ENCODE results near the gene KANK3.

The KANK3 gene

DNA sequence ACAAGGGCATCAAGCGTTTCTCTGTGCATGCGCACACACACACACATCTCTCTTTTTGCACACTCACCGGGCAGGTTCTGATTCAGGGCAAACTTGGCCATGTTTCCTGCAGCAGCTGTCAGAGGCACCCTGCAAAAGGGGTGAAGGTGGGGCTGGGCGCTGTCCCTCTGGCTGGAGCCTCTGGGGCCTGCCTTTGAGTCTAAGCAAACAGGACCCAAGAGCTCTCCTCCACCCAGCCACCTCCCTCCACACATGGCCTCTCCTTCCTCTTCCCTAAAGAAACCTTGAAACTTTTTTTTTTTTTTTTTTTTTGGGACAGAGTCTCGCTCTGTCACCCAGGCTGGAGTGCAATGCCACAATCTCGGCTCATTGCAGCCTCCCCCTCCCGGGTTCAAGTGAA is 5.3 kb downstream of the KANK3 start:
- no peak overlapping the region for H3K4me3 ChIP-seq (ENCODE audit: low read depth, low read length)
- no peak overlapping the region for H3K27ac ChIP-seq
- H2AFZ ChIP-seq: no peak overlapping the region
- H3K27me3 ChIP-seq (ENCODE audit: control insufficient read depth, insufficient read depth, low read length): no peaks in the 10 kb centered on the region
- no peaks in the 10 kb centered on the region for H3K79me2 ChIP-seq
- no peaks in the 10 kb centered on the region for H3K36me3 ChIP-seq (ENCODE audit: control insufficient read depth, insufficient read depth, low read length)
- TF ChIP-seq, protein P1, sequence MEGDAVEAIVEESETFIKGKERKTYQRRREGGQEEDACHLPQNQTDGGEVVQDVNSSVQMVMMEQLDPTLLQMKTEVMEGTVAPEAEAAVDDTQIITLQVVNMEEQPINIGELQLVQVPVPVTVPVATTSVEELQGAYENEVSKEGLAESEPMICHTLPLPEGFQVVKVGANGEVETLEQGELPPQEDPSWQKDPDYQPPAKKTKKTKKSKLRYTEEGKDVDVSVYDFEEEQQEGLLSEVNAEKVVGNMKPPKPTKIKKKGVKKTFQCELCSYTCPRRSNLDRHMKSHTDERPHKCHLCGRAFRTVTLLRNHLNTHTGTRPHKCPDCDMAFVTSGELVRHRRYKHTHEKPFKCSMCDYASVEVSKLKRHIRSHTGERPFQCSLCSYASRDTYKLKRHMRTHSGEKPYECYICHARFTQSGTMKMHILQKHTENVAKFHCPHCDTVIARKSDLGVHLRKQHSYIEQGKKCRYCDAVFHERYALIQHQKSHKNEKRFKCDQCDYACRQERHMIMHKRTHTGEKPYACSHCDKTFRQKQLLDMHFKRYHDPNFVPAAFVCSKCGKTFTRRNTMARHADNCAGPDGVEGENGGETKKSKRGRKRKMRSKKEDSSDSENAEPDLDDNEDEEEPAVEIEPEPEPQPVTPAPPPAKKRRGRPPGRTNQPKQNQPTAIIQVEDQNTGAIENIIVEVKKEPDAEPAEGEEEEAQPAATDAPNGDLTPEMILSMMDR (IDR thresholded peaks at IDR 0.05): no peak
- no peak overlapping the region for H3K4me2 ChIP-seq (ENCODE audit: low read length)
- no peaks in the 10 kb centered on the region for H3K9me3 ChIP-seq (ENCODE audit: control insufficient read depth, low read length)
- H3K4me1 ChIP-seq: no peaks in the 10 kb centered on the region
- no peak overlapping the region for H3K9ac ChIP-seq

DNA sequence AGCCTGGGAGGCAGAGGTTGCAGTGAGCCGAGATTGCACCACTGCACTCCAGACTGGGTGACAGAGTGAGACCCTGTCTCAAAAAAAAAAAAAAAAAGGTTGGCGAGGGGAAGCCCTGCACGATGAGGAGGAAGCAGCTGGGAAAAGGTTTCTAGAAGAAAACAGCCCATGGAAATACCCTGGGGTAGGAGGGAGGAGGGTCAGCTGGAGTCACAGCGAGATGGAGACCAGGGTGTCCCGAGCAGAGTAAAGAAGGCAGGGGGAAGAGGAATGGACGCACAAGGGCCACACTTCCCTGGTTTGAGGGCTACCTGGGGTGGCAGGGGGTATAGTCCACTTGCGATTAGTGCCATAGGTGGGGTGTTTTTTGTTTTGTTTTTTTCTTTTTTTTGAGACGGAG is 6.4 kb downstream of the KANK3 start:
- Histone ChIP-seq H3K4me2 (ENCODE audit: low read length) (no peak overlapping the region), H3K27ac (no peak overlapping the region), H2AFZ (no peak overlapping the region), H3K27me3 (ENCODE audit: control insufficient read depth, insufficient read depth, low read length) (no peaks in the 10 kb centered on the region), H3K79me2 (no peaks in the 10 kb centered on the region), H3K36me3 (ENCODE audit: control insufficient read depth, insufficient read depth, low read length) (no peaks in the 10 kb centered on the region), H3K9ac (no peak overlapping the region), H3K4me1 (no peaks in the 10 kb centered on the region), H3K9me3 (ENCODE audit: control insufficient read depth, low read length) (no peaks in the 10 kb centered on the region), H3K4me3 (ENCODE audit: low read depth, low read length) (no peak overlapping the region)
- TF ChIP-seq, protein P1 (IDR thresholded peaks at IDR 0.05): no peak

DNA sequence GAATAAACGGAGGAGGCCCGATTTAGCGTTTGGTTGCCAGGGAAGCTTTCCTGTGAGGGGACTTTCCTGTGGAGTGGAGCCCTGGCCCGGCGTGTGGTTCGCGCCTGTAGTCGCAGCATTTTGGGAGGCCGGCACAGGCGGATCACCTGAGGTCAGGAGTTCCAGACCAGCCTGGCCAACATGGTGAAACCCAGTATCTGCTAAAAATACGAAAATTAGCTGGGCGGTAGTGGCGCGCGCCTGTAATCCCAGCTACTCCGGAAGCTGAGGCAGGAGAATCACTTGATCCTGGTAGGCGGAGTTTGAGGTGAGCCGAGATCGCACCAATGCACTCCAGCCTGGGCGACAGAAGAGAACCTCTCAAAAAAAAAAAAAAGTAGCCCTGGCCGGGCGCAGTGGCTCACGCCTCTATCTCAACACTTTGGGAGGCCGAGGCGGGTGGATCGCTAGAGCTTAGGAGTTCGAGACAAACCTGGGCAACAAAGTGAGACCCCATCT is 6.9 kb downstream of the KANK3 start:
- no peaks in the 10 kb centered on the region for H3K79me2 ChIP-seq
- no peak overlapping the region for H3K4me3 ChIP-seq (ENCODE audit: low read depth, low read length)
- no peaks in the 10 kb centered on the region for H3K27me3 ChIP-seq (ENCODE audit: control insufficient read depth, insufficient read depth, low read length)
- no peak overlapping the region for H3K27ac ChIP-seq
- no peak overlapping the region for H3K4me2 ChIP-seq (ENCODE audit: low read length)
- no peaks in the 10 kb centered on the region for H3K36me3 ChIP-seq (ENCODE audit: control insufficient read depth, insufficient read depth, low read length)
- TF ChIP-seq, protein P1 (IDR thresholded peaks at IDR 0.05): no peak
- H2AFZ ChIP-seq: no peak overlapping the region
- H3K4me1 ChIP-seq: no peaks in the 10 kb centered on the region
- no peaks in the 10 kb centered on the region for H3K9me3 ChIP-seq (ENCODE audit: control insufficient read depth, low read length)
- no peak overlapping the region for H3K9ac ChIP-seq

DNA sequence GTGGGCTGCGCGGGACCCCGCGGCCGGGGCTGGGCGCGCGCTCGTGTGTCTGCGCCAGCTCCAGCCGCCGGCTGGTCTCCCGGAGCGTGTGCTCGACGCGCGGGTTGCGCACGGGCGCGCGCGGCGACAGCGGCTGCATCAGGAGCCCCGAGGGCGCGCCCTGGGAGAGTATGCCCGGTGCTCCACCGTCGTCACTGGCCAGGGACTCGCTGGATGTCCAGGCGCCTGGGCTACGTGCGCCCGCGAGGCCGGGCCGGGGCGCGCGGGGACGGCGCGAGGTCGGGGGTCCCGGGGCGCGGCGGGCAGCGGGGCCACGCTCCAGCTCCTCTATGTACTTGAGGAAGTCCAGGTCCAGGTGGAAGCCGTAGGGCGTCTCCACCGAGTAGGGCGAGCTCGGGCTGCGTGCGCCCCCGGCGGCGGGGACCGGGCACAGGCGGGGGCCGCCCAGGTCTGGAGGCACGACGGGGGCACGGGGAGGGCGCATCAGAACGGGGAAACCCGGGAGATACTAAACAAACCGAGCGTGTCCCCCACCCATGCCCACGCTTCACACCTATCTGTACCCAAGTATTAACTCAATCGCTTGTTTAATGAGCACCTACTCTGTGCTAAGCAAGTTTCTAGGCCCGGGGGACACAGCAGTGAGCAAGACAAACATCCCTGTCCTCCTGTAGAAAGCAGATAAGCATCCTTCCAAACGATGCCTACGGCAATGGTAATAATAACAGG is 7.6 kb downstream of the KANK3 start:
- Histone ChIP-seq H3K4me3 (ENCODE audit: low read depth, low read length) (no peak overlapping the region), H3K27me3 (ENCODE audit: control insufficient read depth, insufficient read depth, low read length) (no peaks in the 10 kb centered on the region), H3K4me1 (no peaks in the 10 kb centered on the region), H3K4me2 (ENCODE audit: low read length) (no peak overlapping the region), H2AFZ (no peak overlapping the region), H3K36me3 (ENCODE audit: control insufficient read depth, insufficient read depth, low read length) (no peaks in the 10 kb centered on the region), H3K9me3 (ENCODE audit: control insufficient read depth, low read length) (no peaks in the 10 kb centered on the region), H3K27ac (no peak overlapping the region), H3K79me2 (no peaks in the 10 kb centered on the region), H3K9ac (no peak overlapping the region)
- TF ChIP-seq, protein P1 (IDR thresholded peaks at IDR 0.05): no peak

All from parathyroid adenoma (tissue), 2 donors.